Measurements from ENCODE around the gene ALG6.

The ALG6 gene

DNA sequence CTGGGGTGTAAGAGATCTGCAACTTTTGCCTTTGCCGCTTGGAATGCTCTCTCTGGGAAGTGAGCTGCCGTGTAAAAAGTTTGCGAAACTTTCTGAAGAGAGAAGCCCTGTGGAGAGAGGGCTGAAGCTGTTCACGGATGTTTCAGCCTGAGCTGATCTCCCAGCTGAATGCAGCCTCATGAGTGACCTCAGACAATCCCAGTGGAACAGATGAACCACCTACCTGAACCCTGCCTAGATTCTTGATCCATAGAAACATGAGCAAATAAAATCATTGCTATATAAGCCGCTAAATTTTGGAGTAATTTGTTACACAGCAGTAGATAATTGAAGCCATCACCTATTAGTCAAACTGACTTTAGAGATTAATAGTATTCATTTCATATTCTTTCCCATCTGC lies 4.4 kb upstream of the ALG6 start:
- no peak for TF ChIP-seq TEAD4 (IDR thresholded peaks at IDR 0.05)
- TF ChIP-seq RAD21 (IDR thresholded peaks at IDR 0.05; ENCODE audit: low read depth) = no peak
- no peak for TF ChIP-seq TAF1 (IDR thresholded peaks at IDR 0.05; ENCODE audit: low read depth)
- no peak for TF ChIP-seq CREB1 (IDR thresholded peaks at IDR 0.05; ENCODE audit: low read depth)
- no peak for TF ChIP-seq EGR1 (IDR thresholded peaks at IDR 0.05)
- no peak for TF ChIP-seq NFIC (IDR thresholded peaks at IDR 0.05)
- no peak for TF ChIP-seq YY1 (IDR thresholded peaks at IDR 0.05; ENCODE audit: low read depth)
- TF ChIP-seq ZBTB7A (IDR thresholded peaks at IDR 0.05; ENCODE audit: low read depth) = no peak
- TF ChIP-seq TCF12 (IDR thresholded peaks at IDR 0.05; ENCODE audit: low read depth) = no peak
- TF ChIP-seq, protein P1, sequence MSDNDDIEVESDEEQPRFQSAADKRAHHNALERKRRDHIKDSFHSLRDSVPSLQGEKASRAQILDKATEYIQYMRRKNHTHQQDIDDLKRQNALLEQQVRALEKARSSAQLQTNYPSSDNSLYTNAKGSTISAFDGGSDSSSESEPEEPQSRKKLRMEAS (IDR thresholded peaks at IDR 0.05) = no peak
- no peak for TF ChIP-seq CEBPB (IDR thresholded peaks at IDR 0.05)
- TF ChIP-seq, protein P2, sequence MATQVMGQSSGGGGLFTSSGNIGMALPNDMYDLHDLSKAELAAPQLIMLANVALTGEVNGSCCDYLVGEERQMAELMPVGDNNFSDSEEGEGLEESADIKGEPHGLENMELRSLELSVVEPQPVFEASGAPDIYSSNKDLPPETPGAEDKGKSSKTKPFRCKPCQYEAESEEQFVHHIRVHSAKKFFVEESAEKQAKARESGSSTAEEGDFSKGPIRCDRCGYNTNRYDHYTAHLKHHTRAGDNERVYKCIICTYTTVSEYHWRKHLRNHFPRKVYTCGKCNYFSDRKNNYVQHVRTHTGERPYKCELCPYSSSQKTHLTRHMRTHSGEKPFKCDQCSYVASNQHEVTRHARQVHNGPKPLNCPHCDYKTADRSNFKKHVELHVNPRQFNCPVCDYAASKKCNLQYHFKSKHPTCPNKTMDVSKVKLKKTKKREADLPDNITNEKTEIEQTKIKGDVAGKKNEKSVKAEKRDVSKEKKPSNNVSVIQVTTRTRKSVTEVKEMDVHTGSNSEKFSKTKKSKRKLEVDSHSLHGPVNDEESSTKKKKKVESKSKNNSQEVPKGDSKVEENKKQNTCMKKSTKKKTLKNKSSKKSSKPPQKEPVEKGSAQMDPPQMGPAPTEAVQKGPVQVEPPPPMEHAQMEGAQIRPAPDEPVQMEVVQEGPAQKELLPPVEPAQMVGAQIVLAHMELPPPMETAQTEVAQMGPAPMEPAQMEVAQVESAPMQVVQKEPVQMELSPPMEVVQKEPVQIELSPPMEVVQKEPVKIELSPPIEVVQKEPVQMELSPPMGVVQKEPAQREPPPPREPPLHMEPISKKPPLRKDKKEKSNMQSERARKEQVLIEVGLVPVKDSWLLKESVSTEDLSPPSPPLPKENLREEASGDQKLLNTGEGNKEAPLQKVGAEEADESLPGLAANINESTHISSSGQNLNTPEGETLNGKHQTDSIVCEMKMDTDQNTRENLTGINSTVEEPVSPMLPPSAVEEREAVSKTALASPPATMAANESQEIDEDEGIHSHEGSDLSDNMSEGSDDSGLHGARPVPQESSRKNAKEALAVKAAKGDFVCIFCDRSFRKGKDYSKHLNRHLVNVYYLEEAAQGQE (IDR thresholded peaks at IDR 0.05; ENCODE audit: low read depth) = no peak

DNA sequence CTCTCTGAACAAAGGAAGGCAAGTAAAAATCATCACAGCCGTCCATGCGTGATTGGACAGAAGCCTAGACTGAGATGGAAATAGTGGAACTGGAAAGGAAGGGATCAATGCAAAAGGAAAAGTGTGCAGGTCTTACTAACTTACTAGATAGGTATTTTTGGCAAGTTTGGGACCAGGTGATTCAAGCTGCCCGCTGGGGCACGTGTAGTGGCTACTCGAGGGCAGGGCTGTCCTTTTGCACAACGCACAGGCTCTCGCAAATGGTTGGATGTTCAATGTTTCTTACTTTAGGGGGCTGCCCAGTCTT lies 566 bp upstream of the ALG6 start:
- TF ChIP-seq CREB1 (IDR thresholded peaks at IDR 0.05; ENCODE audit: low read depth) (no peak), NFIC (IDR thresholded peaks at IDR 0.05) (no peak), ZBTB7A (IDR thresholded peaks at IDR 0.05; ENCODE audit: low read depth) (no peak), EP300 (IDR thresholded peaks at IDR 0.05; ENCODE audit: borderline replicate concordance) (no peak), CEBPB (IDR thresholded peaks at IDR 0.05) (no peak), FOXM1 (IDR thresholded peaks at IDR 0.05; ENCODE audit: borderline replicate concordance, low read depth) (no peak), TCF12 (IDR thresholded peaks at IDR 0.05; ENCODE audit: low read depth) (no peak), RAD21 (IDR thresholded peaks at IDR 0.05; ENCODE audit: low read depth) (no peak), TEAD4 (IDR thresholded peaks at IDR 0.05) (no peak), YY1 (IDR thresholded peaks at IDR 0.05; ENCODE audit: low read depth) (no peak), TAF1 (IDR thresholded peaks at IDR 0.05; ENCODE audit: low read depth) (no peak), EGR1 (IDR thresholded peaks at IDR 0.05) (no peak)
- TF ChIP-seq, protein P2 (IDR thresholded peaks at IDR 0.05; ENCODE audit: low read depth) = no peak
- TF ChIP-seq, protein P3, sequence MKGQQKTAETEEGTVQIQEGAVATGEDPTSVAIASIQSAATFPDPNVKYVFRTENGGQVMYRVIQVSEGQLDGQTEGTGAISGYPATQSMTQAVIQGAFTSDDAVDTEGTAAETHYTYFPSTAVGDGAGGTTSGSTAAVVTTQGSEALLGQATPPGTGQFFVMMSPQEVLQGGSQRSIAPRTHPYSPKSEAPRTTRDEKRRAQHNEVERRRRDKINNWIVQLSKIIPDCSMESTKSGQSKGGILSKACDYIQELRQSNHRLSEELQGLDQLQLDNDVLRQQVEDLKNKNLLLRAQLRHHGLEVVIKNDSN (IDR thresholded peaks at IDR 0.05) = no peak
- TF ChIP-seq, protein P1 (IDR thresholded peaks at IDR 0.05) = no peak

DNA sequence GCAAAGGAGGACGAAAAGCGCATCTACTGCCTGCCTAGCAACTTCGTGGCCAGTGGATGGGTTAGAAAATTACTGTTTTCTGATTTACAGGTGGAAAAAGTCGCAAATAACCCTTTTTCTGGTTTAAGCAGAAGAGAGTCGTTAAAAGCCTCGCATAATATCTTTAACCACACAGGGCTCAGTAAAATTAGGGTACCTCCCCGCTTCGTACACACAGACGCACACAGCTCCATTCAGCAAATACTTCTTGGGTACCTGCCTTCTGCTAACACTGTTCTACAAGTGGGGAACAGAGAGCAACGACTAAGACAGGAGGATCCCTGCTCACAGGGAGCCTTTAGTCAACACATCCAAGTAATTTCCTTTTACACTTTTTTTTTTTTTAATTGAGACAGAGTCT lies 704 bp downstream of the ALG6 start:
- TF ChIP-seq TEAD4 (IDR thresholded peaks at IDR 0.05) = no peak
- TF ChIP-seq, protein P1 (IDR thresholded peaks at IDR 0.05) = no peak
- TF ChIP-seq TCF12 (IDR thresholded peaks at IDR 0.05; ENCODE audit: low read depth) = no peak
- TF ChIP-seq ZBTB7A (IDR thresholded peaks at IDR 0.05; ENCODE audit: low read depth) = no peak
- TF ChIP-seq RAD21 (IDR thresholded peaks at IDR 0.05; ENCODE audit: low read depth) = no peak
- TF ChIP-seq CEBPB (IDR thresholded peaks at IDR 0.05) = no peak
- no peak for TF ChIP-seq CREB1 (IDR thresholded peaks at IDR 0.05; ENCODE audit: low read depth)
- TF ChIP-seq NFIC (IDR thresholded peaks at IDR 0.05) = no peak

DNA sequence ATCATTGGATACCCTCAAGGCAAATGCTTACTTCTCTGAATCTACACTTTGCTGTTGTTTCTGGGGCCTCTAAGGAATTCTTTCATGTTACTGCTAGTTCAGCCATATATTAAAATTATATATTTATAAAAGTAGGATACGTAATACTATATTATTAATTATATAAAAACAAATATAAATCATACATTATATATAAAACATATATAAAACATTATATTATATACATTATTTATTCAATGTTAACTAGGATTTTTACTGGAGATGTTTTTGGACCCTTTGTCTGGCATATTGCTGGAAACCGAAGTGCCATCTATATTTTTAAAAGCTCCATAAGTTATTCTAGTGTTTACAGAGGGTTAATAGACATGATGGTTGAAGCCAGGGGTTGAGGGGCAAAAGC lies 12.2 kb downstream of the ALG6 start:
- TF ChIP-seq EGR1 (IDR thresholded peaks at IDR 0.05) (no peak), NFIC (IDR thresholded peaks at IDR 0.05) (no peak), TEAD4 (IDR thresholded peaks at IDR 0.05) (no peak)
- TF ChIP-seq, protein P1 (IDR thresholded peaks at IDR 0.05) = no peak

DNA sequence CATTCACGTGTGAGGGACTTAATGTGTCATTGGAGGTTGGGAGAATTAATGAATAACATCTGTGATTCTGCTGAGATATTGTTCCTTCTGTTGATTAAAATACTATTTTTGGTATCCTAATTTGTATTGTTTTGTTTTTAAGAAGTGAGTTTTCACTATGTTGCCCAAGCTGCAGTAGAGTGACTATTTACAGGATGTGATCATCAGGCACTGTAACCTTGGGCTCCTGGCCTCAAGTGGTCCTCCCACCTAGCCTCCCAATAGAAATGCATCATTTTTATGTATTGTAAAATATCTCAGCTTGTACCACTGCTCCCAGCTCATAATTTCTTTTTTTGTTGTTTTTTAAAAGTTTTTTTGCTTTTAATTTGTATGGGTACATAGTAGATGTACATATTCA lies 14.3 kb downstream of the ALG6 start:
- TF ChIP-seq, protein P2 (IDR thresholded peaks at IDR 0.05; ENCODE audit: low read depth) = no peak
- TF ChIP-seq RAD21 (IDR thresholded peaks at IDR 0.05; ENCODE audit: low read depth) = no peak
- TF ChIP-seq CEBPB (IDR thresholded peaks at IDR 0.05) = no peak
- TF ChIP-seq NFIC (IDR thresholded peaks at IDR 0.05) = no peak
- TF ChIP-seq EGR1 (IDR thresholded peaks at IDR 0.05) = no peak
- TF ChIP-seq ZBTB7A (IDR thresholded peaks at IDR 0.05; ENCODE audit: low read depth) = no peak
- TF ChIP-seq TAF1 (IDR thresholded peaks at IDR 0.05; ENCODE audit: low read depth) = no peak
- no peak for TF ChIP-seq TEAD4 (IDR thresholded peaks at IDR 0.05)
- TF ChIP-seq, protein P3 (IDR thresholded peaks at IDR 0.05) = no peak
- no peak for TF ChIP-seq YY1 (IDR thresholded peaks at IDR 0.05; ENCODE audit: low read depth)
- no peak for TF ChIP-seq CREB1 (IDR thresholded peaks at IDR 0.05; ENCODE audit: low read depth)
- no peak for TF ChIP-seq EP300 (IDR thresholded peaks at IDR 0.05; ENCODE audit: borderline replicate concordance)
- TF ChIP-seq TCF12 (IDR thresholded peaks at IDR 0.05; ENCODE audit: low read depth) = no peak

Data from Ishikawa (cell line).